CD4-positive, alpha-beta T cell (primary cell): ENCODE data around the gene IER5. TPM values are rescaled to one million over a fixed set of nuclear protein-coding genes. Genes with fewer than 3 reads are reported as not detected.

Experiments used
- ATAC-seq: fragments of 200-7000 bp; cut with Tn5 transposase; one replicate; pipeline ENCODE4 v1.10.0; 2022; ENCODE audit warnings: mild to moderate bottlenecking; ENCODE audit not compliant: poor library complexity
- CTCF ChIA-PET: fragments of 350-600 bp; sonication (Branson Sonifier 250); formaldehyde crosslinking; loops from one replicate; lab custom pipeline; 2021; ENCODE audit warnings: antibody characterized with exemption, inconsistent platforms; lab: Charles Lee
- POLR2A ChIA-PET: fragments of 350-600 bp; sonication (Branson Sonifier 250); formaldehyde crosslinking; loops from one replicate; lab custom pipeline; 2021; ENCODE audit warnings: antibody characterized with exemption, inconsistent platforms; lab: Charles Lee
- DNase-seq, 14 experiments: peaks; one replicate each; pipeline ENCODE4 v3.0.0-alpha.2; 2013 to 2020; ENCODE audit warnings: mixed read lengths in 2 of 14
- H3K27ac ChIP-seq, 2 donors: one replicate each; pipeline versions ENCODE4 v1.5.1 to v1.7.0; 2013; ENCODE audit warnings: low read length in 2 of 2, low read depth in 1 of 2, mild to moderate bottlenecking in 1 of 2
- H3K27me3 ChIP-seq, 2 experiments: 1 replicate in 1 of 2; 2 replicates in 1 of 2; pipeline versions ENCODE4 v1.6.1 to v1.7.0; 2013; ENCODE audit warnings: low read length in 2 of 2, control low read depth in 1 of 2, mild to moderate bottlenecking in 1 of 2, moderate library complexity in 1 of 2; ENCODE audit not compliant: insufficient read depth in 2 of 2, control insufficient read depth in 1 of 2
- H3K36me3 ChIP-seq: one replicate; pipeline ENCODE4 v1.6.1; 2013; ENCODE audit warnings: low read length, control low read depth; ENCODE audit not compliant: insufficient read depth
- H3K4me1 ChIP-seq: one replicate; pipeline ENCODE4 v1.6.1; 2013; ENCODE audit warnings: low read length, control low read depth; ENCODE audit not compliant: insufficient read depth
- H3K4me3 ChIP-seq: one replicate; pipeline ENCODE4 v1.5.1; 2013; ENCODE audit warnings: mild to moderate bottlenecking, low read length, moderate library complexity
- H3K9me3 ChIP-seq, 2 experiments: 1 replicate in 1 of 2; 2 replicates in 1 of 2; pipeline versions ENCODE4 v1.6.1 to v1.7.0; 2013; ENCODE audit warnings: low read length in 2 of 2, mild to moderate bottlenecking in 2 of 2, control low read depth in 1 of 2, moderate library complexity in 1 of 2; ENCODE audit not compliant: control insufficient read depth in 1 of 2, insufficient read depth in 1 of 2
- H3K27ac Mint-ChIP-seq: one replicate; pipeline ENCODE4 v1.8.0; 2020; ENCODE audit warnings: mixed read lengths
- H3K27me3 Mint-ChIP-seq: one replicate; pipeline ENCODE4 v1.8.0; 2021; ENCODE audit warnings: mixed read lengths
- H3K36me3 Mint-ChIP-seq: one replicate; pipeline ENCODE4 v1.8.0; 2021; ENCODE audit warnings: low read depth, mixed read lengths
- H3K4me1 Mint-ChIP-seq: one replicate; pipeline ENCODE4 v1.8.0; 2021; ENCODE audit warnings: low read depth, mixed read lengths
- H3K4me3 Mint-ChIP-seq: one replicate; pipeline ENCODE4 v1.8.0; 2020; ENCODE audit warnings: mild to moderate bottlenecking, mixed read lengths
- H3K9me3 Mint-ChIP-seq: one replicate; pipeline ENCODE4 v1.8.0; 2020; ENCODE audit warnings: mixed read lengths
- intact Hi-C, 2 experiments: fragments of 100-400 bp; cut with DNase I in 1 of 2; cut with micrococcal nuclease in 1 of 2; formaldehyde crosslinking; loops; one replicate each; pipeline versions ENCODE4 v1.15.1 to v1.9.0; 2023 to 2025; cut with DNase I, micrococcal nuclease
- total RNA-seq, 174 experiments: library from RNA in 2 of 174; stranded (reverse) in 2 of 174; gene quantifications; one replicate each; pipeline ENCODE4 v1.2.3 and lab custom pipeline; 2021 to 2026
- TF ChIP-seq, protein P1 (sequence below): fragments of 200-600 bp; IDR thresholded peaks from one replicate; pipeline ENCODE4 v1.8.0; 2022; ENCODE audit warnings: antibody characterized with exemption, mild to moderate bottlenecking

IER5 gene
- total RNA-seq, 2 experiments from 2014 or later, result 53.8 to 54.1 TPM

- Mint-ChIP-seq H3K27ac (no peak overlapping the region), H3K27me3 (no peaks in the 10 kb centered on the region), H3K4me1 (no peaks in the 10 kb centered on the region), H3K36me3 (no peaks in the 10 kb centered on the region), H3K4me3 (no peak overlapping the region), H3K9me3 (no peaks in the 10 kb centered on the region)
- CTCF ChIA-PET, result no interaction called here
- Histone ChIP-seq H3K4me3 (no peak overlapping the region), H3K9me3 (no peaks in the 10 kb centered on the region), H3K36me3 (no peaks in the 10 kb centered on the region), H3K27me3 (no peaks in the 10 kb centered on the region), H3K27ac (no peak overlapping the region), H3K4me1 (no peaks in the 10 kb centered on the region)
- intact Hi-C loops, result no loop called here
- TF ChIP-seq, protein P1, sequence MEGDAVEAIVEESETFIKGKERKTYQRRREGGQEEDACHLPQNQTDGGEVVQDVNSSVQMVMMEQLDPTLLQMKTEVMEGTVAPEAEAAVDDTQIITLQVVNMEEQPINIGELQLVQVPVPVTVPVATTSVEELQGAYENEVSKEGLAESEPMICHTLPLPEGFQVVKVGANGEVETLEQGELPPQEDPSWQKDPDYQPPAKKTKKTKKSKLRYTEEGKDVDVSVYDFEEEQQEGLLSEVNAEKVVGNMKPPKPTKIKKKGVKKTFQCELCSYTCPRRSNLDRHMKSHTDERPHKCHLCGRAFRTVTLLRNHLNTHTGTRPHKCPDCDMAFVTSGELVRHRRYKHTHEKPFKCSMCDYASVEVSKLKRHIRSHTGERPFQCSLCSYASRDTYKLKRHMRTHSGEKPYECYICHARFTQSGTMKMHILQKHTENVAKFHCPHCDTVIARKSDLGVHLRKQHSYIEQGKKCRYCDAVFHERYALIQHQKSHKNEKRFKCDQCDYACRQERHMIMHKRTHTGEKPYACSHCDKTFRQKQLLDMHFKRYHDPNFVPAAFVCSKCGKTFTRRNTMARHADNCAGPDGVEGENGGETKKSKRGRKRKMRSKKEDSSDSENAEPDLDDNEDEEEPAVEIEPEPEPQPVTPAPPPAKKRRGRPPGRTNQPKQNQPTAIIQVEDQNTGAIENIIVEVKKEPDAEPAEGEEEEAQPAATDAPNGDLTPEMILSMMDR, result no peak
- POLR2A ChIA-PET, result no interaction called here
- DNase-seq (no peak), ATAC-seq (no peak)
Observed at GRCh38 chr1:181121498-181121897, 33.0 kb downstream of the IER5 start.

- no peaks in the 10 kb centered on the region for H3K36me3 ChIP-seq
- no peak overlapping the region for H3K4me3 ChIP-seq
- CTCF ChIA-PET, result no interaction called here
- DNase-seq (no peak), ATAC-seq (no peak)
- no peaks in the 10 kb centered on the region for H3K4me1 ChIP-seq
- no peak overlapping the region for H3K27ac ChIP-seq
- intact Hi-C loops, result no loop called here
- no peaks in the 10 kb centered on the region for H3K27me3 ChIP-seq
- H3K9me3 ChIP-seq, result no peaks in the 10 kb centered on the region
- no peak overlapping the region for H3K4me3 Mint-ChIP-seq
- H3K36me3 Mint-ChIP-seq, result no peaks in the 10 kb centered on the region
- no peaks in the 10 kb centered on the region for H3K27me3 Mint-ChIP-seq
- H3K9me3 Mint-ChIP-seq, result no peaks in the 10 kb centered on the region
- POLR2A ChIA-PET, result no interaction called here
- TF ChIP-seq, protein P1, result no peak
- no peaks in the 10 kb centered on the region for H3K4me1 Mint-ChIP-seq
- H3K27ac Mint-ChIP-seq, result no peak overlapping the region
Observed at GRCh38 chr1:181122222-181122621, 33.7 kb downstream of the IER5 start.

GRCh38 chr1:181123173-181123572 is 34.7 kb downstream of the IER5 start:
- no peaks in the 10 kb centered on the region for H3K9me3 Mint-ChIP-seq
- Histone ChIP-seq H3K27ac (no peak overlapping the region), H3K27me3 (no peaks in the 10 kb centered on the region), H3K4me3 (no peak overlapping the region), H3K9me3 (no peaks in the 10 kb centered on the region), H3K4me1 (no peaks in the 10 kb centered on the region), H3K36me3 (no peaks in the 10 kb centered on the region)
- no peak overlapping the region for H3K27ac Mint-ChIP-seq
- DNase-seq (no peak), ATAC-seq (no peak)
- TF ChIP-seq, protein P1, result no peak
- H3K4me1 Mint-ChIP-seq, result no peaks in the 10 kb centered on the region
- ChIA-PET CTCF (no interaction called here), POLR2A (no interaction called here)
- no peaks in the 10 kb centered on the region for H3K36me3 Mint-ChIP-seq
- H3K4me3 Mint-ChIP-seq, result no peak overlapping the region
- H3K27me3 Mint-ChIP-seq, result no peaks in the 10 kb centered on the region
- intact Hi-C loops, result no loop called here
